Right renal pelvis (tissue), 4 donors: ENCODE results near the gene CCL23. TPM values are rescaled to one million over a fixed set of nuclear protein-coding genes. Genes with fewer than 3 reads are reported as not detected.
"Not testable (repeated sequence)": the region's sequence is repeated elsewhere in the genome, so short reads cannot be mapped to it uniquely, and the experiment has no call there.

Experiments used
- DNase-seq, 4 donors: peaks; one replicate each; pipeline ENCODE4 v3.0.0-alpha.2; 2013; ENCODE audit warnings: low read depth in 4 of 4, low spot score in 3 of 4, missing footprints in 1 of 4
- polyA plus RNA-seq, 4 donors: library from polyadenylated mRNA; unstranded; fragments of 120-200 nt; gene quantifications; one replicate each; pipeline ENCODE4 v1.2.1, GENCODE V29; 2013; ENCODE audit not compliant: insufficient read length in 4 of 4

Gene CCL23, protein sequence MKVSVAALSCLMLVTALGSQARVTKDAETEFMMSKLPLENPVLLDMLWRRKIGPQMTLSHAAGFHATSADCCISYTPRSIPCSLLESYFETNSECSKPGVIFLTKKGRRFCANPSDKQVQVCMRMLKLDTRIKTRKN
- under 1 TPM in 2 of 4 donors, not detected in 2; 0.35 to 0.48 TPM for polyA plus RNA-seq

DNA sequence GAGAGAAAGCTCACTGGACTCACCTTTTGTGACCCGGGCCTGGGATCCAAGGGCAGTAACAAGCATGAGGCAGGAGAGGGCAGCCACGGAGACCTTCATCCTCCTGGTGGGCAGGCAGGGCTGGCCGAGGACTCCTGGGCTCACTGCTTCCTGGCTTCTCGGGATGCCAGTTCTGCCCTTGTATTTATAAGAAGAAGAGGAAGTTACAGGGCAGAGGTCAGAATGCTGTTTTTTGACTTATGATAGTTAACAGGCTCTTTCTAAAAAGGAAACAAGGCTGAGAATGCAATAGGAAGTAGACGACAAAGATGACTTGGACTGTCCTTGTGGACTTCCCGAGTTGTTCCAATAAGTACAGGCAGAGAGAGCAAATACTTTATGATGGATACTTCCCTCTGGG is at the start of gene CCL23:
TSS of gene CCL23 (minus strand) at position 174 of the 400 bp plus-strand sequence. CDS start at position 99, 75 bp downstream.
- DNase-seq = no peak

DNA sequence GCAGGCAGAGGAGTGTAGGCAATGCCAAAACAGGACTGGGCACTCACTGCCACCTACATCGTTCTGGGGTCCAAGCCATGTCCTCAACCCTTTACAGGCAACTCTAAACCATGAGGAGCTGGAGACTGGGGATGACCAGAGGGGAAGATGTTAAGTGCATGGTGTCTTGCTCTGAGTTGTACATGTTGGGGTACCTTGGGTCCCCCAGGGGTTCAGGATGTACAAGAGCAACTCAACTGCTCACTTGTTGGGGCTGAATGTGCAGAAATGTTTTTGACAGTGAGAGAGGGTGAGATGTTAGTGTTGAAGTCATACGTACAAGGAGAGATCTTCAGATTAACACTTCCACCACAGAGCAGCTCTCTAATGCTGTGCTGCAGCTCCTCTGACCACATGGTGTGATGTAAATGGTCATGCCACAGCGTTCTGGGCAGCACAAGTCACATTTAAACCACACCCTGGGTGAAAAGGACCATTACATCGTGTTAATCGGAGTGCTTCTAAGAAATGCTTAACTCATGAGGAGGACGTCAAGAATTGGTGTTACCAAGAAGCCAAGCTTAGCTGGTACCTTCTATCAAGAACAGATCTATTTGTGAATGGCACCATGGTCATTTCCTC is 48.7 kb upstream of the CCL23 start:
- DNase-seq = no peak

DNA sequence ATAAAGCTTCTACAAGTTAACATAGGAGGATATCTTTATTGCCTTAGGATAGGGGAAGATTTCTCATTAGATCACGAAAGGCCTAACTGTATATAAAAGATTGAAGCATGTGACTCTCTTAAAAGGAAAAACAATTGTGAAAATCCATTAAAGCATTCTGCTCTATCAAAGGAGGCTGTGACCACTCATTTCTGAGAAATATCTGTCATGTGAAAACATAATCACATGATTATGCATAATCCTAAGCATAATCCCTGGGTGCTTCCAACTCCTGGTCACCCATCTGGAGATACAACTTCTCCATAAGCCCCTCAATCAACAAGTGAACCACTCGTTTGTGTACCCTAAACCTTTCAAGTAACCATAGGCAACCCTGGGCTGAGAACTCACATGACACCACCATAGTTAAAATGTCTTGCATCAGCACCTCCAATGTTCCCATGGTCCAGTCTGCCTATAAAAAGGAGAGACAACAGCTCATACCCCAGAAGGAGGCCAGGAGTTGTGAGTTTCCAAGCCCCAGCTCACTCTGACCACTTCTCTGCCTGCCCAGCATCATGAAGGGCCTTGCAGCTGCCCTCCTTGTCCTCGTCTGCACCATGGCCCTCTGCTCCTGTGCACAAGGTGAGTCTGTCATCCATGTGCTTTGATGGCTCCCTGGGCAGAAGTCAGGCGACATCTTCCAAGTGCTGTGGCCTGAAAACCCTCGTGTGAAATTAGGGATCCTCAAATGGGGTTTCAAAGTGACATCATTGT is 46.2 kb upstream of the CCL23 start, which contains the start of gene CCL18:
TSS of gene CCL18 (plus strand) at position 487 of the 756 bp plus-strand sequence. CDS start at position 558, 71 bp downstream.
- DNase-seq = no peak

DNA sequence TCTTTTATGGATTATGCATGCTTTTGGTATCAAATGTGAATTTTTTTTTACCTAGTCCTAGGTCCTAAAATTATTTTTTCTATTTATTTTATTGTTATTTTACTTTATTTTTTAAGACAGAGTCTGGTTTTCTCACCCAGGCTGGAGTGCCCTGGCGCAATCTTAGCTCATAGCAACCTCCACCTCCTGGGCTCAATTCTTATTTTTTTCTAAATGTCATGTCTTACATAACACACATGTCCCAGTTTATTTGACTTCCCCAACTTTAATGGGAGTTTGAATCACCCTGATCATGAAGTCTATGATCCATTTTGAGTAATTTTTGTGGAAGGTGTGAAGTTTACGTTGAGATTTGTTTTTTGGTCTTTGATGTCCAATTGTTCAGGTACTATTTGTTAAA is 43.0 kb upstream of the CCL23 start:
- DNase-seq = no peak

DNA sequence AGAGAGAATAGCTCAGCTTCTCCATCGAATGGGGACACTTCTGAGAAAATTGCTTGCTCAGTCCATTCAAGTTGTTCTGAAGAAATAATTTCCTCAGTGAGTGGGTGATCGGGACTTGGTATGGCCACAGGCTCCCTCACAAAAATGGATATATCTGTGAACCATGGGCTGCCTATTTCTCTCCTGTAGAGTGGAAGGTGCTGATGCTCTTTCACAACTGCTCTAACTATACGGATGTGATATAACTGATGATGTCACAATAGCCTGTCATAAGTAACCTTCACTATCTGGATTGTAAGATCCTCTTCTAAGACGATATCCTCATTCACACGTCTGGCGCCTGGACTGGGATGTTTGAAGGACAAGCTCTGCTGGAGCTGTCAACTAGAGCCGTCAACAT is 41.6 kb upstream of the CCL23 start:
- no peak for DNase-seq

DNA sequence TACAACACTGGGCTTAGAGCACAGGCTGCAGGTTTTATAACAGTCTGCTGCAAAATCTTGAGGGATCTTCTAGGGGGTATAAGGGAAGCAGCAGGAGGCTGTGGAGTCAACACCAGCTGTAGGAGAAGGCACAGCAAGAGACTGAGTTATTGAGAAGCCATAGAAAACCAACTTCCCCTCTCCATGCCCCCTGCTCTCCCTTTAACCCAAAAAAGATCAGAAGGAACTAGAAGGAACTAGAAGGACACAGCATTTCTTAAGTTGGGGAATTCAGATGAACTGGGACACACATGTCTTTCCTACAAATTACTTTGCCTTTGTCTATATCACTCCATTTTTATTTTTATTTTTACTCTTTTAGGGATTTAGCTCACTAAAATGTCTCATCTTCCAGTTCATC is 40.1 kb upstream of the CCL23 start:
- DNase-seq = no peak

DNA sequence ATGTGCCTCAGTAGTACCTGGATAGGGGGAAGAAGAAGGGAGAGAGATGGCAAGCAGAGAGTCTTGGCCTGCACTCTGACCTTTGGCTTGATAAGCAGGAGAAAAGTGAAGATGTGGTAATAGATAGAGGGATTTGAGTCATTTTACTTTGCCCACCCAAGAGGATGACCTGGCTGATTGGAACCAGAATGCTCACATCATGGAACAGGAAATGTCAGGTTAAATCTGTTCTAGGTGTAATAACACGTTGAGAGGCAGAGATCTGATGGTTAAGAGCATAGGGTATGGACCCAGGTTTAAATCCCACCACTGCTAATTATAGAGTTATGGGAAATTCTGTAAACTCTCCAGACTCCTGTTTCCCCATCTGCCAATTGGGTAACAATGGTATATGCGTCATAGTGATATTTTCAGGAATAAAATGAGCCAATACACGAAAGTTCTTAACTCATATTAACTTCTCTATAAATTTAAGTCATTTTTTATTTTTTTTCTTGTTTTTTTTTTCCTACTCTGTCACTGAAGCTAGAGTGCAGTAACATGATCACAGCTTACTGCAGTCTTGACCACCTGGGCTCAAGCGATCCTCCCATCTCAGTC is 38.2 kb upstream of the CCL23 start:
- no peak for DNase-seq

DNA sequence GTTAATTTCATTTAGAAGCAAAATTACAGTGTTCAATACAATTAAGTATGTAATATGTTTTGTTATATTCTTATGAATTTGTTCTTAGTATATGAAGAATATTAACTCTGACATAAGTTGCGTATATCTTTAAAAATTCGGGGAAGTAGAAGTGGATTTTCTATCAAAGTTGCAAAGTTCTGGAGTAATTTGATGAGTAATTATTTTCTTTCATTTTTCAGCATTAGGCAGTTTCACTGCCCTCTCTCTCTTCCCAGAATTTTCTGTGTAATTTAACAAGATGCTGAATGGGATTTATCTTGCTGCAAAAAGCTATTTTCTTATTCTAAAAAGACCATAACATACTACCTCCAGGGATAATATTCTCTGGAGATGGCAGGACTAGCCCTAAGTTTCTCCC is 37.4 kb upstream of the CCL23 start:
- DNase-seq = no peak

DNA sequence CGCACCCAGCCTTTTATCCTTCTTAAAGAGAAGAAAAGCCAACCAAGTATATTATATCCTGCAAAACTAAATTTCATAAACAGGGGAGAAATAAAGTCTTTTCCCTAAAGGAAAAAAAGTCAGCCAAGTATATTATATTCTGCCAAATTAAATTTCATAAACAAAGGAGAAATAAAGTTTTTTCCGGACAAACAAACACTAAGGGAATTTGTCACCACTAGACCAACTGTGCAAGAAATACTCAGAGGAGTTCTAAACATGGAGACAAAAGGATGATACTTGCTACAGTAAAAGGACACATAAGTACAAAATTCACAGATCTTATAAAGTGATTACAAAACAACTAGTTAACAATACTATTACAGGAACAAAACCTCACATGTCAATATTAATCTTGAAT is 31.9 kb upstream of the CCL23 start:
- no peak for DNase-seq

DNA sequence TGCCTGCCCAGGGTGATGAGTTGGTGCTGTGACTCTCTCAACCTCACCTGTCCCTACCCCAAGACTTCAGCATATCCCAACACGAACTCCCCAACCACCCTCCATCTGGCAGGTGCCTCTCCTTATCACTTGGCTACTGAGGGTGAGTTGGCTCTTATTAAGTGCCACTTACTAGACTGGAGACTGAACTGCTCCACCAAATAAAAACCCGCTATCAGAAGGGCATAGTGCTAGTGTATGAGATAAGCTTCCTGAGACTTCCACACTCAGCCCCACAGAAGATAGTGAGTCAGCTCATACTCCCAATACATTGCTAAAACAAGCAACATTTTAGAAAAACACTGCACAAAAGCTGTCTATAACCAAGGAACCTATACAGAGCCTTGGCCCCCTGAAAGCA is 30.3 kb upstream of the CCL23 start:
- DNase-seq = no peak

DNA sequence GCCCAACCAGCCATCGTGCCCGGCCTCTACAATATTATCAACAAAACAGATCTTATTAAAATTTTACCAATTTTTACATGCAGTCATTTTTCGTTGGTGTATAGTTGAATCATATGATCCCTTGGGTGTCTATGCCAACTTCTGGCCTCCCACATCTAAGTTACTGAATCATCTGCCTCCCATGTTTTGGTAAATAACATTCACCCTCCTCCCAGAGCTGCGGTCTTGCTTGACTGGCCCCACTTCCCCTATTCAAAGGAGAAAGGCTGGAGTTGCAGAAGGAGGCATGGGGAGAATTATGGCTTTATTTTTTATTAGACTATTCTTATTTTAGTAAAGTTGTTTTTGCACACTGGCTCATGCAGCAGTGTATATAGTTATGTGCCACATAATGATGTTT is 18.5 kb upstream of the CCL23 start:
- no peak for DNase-seq

DNA sequence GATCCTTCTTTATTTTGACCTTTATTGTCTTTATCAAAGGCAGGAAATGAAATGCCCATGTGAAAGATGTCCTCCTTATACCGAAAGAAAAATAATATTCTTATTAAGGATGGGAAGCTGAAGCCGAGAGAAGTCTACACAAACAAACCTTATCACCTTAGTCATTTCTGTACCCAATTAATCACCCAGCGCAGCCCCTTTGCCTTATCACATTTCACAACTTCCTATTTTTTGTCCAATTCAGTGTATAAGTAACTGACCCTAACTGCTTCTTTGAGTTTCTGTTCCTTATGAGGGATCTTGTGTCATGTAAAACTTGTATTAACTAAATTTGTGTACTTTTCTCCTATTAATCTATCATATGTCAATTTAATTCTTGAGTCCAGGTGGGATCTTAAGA is 16.4 kb upstream of the CCL23 start:
- DNase-seq = no peak

DNA sequence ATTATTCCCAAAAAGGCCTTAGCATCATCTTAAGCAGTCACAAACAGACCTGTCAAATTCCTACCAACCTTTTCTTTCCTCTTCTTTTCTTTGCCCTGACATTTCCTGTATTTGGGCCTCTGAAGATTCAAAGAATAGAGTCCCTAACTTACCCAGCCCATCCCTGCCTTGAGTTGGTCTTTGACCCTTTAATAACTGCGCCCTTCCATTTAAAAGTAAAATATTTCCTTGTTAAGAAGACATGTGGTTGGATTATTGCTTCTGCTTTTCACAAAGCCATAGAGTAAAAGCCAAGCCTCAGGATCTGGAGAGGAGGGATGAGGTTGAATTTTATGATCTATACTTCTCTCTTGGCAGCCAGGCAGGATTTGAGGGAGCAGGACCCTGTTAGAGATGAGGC is 13.2 kb upstream of the CCL23 start:
- DNase-seq = no peak

DNA sequence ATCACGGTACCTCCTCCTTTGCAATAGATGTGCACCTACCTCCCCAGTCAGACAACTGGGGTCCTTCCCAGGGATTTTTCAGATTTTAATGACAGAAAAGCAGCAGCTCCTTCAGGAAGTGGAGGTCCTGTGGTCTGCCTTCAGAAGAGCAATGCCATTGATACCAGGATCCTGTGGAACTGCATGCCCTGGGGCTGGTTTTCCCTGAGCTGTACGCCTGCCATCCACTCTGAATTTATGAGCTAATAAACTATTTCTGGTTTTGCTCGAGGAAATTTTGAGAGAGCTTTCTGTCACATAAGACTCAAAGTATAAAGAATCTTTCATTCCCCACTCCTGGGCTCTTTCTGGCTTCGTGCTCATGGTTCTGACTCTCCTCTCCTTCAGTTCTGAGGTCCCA is 10.0 kb upstream of the CCL23 start:
- no peak for DNase-seq

DNA sequence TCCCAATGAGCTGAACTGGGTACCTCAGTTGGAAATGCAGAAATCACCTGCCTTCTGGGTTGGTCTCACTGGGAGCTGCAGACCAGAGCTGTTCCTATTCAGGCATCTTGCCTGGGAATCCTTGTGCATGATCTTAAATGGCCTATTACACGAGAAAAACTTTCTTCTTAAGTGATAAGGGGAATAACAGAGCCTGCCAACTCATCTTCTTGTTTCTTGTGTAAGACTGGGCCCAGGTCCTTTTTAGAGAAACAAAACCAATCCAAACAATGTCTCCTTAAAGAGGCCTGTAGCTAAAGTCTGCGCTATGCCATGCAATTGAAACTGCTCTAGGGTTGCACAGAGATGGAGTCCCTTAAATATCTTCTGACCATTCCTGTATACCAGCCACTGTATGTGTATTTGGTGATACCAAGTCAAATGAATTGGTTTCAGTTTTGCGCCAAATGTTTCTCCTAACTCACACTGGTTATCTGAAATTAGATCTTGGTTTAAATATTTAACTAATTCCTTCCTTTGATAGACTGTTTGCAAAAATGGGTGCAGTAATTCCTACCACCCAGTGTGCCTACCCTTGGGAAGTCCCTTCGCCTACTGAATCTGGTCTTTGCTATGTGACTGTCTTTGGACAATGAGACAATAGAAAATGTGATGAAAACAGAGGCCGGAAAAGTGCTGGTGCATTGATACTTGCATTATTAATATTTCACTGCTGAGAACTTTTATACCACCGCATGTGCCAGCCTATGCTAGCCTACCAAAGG is 6.5 kb upstream of the CCL23 start:
- DNase-seq = no peak

DNA sequence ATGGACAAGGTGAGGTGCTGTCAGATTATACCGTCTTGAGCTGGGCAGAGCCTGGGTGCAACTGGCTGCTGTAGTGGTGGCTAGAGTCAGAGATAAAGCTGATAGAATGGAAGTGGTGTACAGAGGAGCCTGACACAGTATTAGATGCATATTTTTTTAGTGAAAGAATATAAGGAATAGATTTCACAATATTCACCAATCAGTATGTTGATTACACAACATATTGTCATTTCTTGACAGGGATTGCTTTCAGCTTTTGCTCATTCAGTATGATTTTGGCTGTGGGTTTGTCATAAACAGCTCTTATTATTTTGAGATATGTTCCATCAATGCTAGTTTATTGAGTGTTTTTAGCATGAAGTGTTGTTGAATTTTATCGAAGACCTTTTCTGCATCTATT is 1.7 kb upstream of the CCL23 start:
- no peak for DNase-seq

DNA sequence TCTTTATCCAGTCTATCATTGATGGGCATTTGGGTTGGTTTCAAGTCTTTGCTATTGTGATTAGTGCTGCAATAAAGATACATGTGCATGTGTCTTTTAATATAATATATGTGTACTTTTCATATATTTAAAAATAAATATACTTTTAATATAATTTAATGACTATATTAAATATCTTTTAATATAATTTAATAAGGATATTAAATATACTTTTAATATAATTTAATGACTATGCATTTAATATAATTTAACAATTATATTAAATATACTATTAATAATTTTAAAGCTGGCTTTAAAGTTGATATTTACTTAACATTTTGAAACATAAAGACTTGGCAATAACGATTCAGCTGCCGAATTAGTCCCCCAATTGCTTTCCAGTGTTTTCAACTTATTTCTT is 1.2 kb downstream of the CCL23 start:
- no peak for DNase-seq

DNA sequence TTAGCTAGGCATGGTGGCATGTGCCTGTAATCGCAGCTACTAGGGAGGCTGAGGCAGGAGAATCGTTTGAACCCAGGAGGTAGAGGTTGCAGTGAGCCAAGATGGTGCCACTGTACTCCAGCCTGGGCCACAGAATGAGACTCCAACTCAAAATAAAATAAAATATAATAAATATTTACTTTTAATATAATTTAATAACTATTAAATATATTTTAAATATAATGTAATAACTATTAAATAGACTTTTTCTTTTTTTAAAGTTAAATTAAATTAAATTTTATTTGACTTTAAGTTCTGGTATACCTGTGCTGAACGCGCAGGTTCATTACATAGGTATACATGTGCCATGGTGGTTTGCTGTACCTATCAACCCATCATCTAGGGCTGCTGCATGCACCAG is 1.9 kb downstream of the CCL23 start:
- not testable (repeated sequence) for DNase-seq

DNA sequence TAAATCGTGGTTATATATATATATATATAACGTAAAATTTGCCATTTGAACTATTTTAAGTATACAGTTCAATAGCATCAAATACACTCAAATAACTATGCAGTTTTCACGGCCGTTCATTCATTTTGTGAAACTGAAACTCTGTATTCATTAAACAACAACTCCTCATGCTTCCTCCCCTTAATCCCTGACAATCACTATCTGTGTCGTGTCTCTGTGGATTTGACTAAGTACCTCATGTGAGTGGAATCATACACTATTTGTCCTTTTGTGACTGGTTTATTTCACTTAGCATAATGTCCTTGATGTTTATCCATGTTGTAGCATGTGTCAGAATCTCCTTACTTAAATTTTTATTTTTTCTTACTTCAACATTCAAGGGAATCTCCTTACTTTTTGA is 2.8 kb downstream of the CCL23 start:
- no peak for DNase-seq

DNA sequence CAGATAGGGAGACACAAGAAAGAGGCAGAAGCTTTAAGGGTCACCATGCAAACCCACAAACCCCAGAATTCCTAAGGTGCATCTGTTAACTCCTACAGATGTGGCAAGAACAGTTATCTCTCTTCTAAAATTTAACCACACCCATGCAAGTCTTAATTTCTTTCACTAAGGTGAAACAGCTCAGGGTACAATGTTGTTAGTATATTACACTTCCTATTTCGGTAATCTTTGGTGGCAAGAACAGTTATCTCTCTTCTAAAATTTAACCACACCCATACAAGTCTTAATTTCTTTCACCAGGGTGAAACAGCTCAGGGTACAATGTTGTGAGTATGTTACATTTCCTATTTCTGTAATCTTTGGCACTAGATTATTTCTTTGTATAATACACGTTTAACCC is 6.6 kb downstream of the CCL23 start:
- DNase-seq = no peak
